HG02759 (cell line): ENCODE results near the gene VSTM2L.
A peak's percentile ranks its signal among the peaks of the same experiment; 100 is the strongest.
"Not testable (repeated sequence)": the region's sequence is repeated elsewhere in the genome, so short reads cannot be mapped to it uniquely, and the experiment has no call there.

Experiments used
- ATAC-seq: cut with Tn5 transposase; IDR thresholded peaks from one replicate; pipeline ENCODE4 v1.9.1; 2021; ENCODE audit warnings: mild to moderate bottlenecking, moderate library complexity; ENCODE audit not compliant: unreplicated experiment

The VSTM2L gene, protein sequence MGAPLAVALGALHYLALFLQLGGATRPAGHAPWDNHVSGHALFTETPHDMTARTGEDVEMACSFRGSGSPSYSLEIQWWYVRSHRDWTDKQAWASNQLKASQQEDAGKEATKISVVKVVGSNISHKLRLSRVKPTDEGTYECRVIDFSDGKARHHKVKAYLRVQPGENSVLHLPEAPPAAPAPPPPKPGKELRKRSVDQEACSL

DNA sequence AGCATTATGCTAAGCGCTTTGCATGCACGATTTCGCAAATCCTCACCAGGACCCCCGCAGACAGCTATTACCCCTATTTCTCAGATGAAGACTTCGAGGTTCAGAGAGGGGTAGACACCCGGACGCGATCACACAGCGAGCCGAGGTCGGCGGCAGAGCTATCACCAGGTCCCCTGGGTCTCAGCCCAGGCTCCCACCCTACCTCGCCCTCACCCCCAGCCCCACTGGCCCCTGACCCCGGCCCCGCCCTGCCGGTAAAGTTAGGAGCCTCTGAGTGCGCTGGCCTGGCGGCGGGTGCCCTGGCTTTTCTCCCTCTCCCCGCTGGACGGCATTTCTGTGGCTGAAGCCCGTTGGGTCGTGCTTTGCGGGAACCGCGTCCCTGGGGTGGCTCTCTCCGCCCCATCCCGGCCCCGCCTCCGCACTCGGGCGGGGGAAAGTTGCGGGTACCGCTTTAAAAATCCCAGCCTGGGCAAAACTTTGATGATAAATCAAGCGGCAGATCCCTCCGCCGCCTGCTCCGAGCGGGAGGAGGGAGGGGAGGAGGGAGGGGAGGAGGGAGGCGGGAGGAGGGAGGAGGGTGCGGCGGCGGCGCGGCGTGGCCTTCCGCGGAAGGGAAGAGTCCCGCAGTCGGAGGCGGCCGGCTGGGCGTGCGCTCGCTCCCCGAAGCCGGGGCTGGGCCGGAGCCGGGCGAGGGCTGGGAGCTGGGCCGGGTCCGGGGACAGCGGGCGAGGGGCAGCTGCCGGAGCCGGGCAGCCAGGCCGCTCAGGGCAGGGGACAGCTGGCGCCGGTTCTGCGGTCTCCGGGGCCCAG is at the start of gene VSTM2L:
Gene VSTM2L, plus strand, starts transcription at position 624 of the 810 bp plus-strand sequence. CDS start 224 bp downstream, outside the sequence.
- ATAC-seq, result no peak

DNA sequence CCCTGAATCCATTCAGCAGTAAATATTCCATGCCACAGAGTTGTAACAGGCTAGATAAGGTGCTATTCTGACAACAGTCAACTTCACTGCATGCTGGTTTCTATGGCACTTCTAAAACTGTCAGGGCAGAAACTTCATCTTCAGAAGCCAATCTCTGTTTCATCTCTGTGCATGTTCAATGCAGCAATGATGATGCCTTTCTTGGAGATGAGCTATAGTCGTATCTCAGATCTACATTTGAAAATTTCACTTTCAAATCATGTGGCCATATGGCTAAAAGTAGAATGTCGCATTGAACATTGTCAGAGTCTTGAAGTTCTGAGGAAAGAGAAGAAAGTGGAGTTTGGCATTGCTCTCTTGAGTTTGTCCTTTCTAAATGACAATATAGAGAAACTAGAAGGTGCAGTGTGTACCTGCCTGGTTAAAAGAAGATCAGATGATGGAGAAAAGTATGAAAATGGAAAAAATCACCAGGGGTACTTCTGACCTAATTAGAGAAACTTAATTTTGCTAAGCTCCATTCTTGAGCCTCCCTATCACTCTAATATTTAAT is 49.0 kb upstream of the VSTM2L start:
- ATAC-seq, result peak; percentile 64

DNA sequence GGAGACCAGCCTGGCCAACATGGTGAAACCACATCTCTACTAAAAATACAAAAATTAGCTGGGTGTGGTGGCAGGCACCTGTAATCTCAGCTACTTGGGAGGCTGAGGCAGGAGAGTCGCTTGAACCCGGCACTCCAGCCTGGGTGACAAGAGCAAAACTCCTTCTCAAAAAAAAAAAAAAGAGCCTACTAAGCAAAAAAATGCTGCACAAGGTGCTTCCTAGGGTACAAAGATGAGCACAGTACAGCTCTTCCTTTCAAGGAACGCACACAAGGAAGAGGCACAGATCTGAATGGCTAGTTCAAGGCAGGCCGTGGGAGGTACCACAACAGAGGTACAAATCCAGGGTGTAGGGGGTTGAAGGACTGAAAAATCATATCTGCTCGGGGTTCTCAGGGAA is 46.9 kb upstream of the VSTM2L start:
- not testable (repeated sequence) for ATAC-seq

DNA sequence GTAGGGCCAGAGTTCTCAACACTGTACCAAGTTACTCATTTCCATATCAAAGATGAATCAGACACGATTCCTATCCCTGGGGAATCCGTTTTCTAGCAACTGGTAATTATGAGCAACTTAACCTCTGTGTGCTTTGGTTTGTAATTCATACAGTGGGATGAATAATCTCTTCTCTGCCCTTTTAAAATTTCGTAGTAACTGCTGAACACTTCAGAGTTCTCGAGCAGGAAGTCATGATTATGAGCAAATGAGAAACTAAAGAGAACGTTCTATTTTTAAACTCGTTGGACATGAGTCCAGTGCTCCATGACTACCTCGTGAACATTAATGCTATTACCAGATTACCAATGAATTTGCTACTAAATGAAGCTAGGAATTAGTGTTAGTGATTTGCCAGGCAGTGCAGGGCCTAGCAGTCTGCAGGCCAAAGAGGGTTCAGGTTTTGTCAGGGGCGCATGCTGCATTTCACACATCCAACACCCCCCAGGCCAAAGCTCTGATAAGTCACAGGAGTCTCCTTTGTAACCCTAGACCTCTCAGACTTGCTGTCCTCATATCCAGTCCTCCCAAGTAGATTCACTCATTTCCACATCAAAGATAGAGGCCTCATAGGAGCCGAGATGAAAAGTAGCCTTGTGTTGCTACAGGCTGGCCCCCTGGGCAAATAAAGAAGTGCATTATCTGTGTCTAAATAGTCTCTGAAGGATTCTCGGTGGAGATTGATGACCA is 45.8 kb upstream of the VSTM2L start:
- no peak for ATAC-seq

DNA sequence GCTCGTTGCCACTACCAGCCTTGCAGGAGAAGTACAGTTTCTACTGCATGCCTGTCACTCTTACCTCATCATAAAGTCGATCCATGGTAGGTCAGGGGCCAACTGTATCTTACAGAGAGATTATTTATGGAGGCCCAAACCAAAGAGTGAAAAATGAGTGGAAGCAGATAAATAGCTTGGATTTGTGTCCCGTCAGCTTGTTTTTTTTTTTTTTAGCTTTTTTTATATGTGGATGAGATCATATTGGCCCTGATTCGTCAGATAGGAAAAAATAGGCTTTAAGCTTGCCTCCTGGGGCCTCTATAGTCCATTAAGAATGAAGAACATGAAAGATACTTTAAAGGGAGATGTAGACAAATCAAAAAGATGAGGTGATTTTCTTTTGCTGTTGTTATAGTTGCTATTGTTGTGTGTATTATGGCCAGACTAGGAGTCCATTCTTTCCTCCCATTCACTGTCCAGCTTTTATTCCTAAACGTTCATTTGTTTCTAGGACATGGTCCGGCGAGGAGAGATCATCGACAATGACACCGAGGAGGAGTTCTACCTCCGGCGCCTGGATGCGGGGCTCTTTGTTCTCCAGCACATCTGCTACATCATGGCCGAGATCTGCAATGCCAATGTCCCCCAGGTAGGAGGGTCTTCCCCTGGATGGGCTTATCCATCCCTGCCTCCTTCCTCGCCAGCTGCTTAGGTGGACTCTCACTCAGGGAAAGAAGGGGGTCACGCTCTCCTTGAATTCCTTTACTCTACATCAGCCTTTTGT is 43.3 kb upstream of the VSTM2L start:
- no peak for ATAC-seq

DNA sequence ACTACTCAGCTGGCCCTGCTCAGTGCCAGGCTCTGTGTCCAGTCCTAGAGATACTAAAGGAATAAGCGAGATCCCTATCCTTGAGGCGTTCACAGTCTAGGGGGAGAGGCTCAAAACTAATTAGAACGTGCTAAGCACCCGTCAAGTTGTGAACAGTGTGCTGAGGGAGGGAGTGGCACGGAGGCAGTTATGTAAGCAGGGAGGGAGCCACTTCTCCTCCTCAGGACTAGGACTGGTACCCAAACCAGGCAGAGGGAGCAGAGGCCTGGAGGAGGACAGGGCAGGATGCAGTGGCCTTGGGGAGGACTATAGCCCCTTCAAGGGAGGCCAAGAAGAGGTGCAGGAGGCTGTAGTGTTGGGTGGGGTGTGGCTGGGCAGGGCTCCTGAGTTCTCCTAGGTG is 39.6 kb upstream of the VSTM2L start:
- ATAC-seq, result no peak

DNA sequence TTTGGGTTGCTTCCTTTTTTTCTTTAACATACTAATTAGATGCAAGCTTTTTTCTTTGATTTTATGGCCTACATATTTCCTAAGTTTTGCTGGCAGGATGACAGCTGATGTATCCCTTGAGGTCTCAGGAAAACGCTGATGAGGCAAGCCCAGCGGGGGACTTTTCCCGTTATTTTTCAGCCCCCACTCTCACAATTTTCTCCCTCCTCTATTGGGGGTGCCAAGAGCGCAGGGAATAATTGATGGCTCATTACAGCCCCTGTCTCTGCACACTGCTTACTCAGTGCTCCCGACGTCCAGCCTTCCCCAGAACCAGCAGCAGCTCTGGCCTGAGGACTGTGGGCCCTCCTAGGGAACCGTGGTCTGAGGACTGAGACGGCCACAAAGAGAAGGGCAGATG is 38.6 kb upstream of the VSTM2L start:
- ATAC-seq, result no peak

DNA sequence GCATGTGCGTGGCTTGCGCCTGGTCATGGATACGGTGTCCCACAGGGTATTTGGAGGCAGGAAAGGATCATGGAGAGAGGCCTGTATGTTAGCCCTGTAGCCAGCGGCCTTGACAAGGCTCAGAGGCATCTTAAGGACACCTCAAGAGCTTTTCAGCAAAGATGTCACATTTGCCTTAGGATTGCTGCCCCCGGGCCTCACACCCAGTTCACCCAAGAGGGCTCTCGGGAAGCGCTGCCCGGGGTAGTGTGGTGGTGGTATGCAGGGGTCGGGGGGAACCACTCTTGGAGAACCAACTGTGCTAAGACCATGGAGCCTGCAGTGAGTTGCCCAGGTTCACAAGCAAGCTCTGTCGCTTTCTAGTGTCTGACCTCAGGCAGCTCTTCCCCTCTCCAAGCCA is 36.9 kb upstream of the VSTM2L start:
- ATAC-seq, result no peak

DNA sequence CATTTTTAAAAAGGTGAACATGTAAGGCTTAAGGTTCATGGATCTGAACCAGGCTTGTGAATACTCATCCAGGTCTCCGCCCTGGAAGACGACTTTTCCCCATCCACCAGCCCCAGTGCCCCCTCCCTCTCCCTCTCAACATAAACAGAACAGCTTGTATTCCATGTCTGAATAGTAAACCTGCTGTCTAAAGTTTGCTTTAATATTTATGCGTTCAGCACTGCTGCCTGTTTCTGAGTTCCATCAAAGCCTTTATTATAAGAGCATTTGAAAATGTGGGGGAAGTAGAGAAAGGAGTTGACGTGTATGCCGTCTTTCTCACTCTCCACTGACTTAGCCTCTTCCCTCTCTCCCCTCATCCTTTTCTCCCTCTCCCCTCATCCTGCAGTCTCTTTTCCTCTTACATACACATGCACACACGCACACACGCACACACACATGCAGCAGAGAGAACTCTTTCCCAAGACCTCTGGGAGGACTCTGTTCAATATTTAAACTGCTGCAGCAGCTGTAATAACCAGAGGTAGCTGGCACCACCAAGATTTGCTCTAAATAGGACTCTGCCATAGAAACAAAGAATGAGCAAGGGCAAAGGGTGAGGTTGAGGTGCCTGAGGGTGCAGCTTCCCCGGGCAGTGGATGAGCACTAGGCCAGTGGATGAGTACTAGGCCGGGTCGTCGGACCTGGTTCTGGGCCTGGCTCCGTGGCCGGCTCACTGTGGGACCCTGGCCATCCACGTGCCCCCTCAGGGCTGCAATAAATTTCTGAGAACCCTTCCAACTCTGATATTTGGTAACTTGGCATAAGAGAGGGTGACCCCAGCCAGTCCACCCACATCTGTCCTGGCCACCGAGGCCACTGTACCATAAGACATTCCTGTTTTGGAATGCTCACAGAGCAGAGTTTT is 35.4 kb upstream of the VSTM2L start:
- no peak for ATAC-seq

DNA sequence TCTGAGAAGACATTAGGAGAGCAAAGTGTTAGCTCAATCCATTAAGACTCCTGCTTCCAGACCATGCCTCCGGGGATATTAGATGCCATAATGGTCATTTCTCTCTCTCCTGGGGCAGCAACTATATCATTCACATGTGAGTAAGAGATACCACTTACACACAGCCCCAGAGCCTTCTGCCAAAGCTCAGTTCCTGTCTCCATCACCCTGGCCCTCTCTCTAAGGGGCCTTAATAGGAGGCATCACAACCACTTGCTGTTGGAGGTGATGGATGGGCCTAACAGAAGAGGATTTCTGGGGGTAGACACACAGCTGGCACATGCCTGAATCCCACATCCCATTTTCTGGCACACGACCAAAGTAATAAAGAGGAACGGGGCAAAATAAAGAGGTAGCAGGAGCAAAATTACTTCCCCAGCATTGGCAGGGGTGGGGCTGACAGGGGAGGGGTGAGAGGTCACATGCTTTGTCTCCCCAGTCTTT is 34.0 kb upstream of the VSTM2L start:
- ATAC-seq, result no peak

DNA sequence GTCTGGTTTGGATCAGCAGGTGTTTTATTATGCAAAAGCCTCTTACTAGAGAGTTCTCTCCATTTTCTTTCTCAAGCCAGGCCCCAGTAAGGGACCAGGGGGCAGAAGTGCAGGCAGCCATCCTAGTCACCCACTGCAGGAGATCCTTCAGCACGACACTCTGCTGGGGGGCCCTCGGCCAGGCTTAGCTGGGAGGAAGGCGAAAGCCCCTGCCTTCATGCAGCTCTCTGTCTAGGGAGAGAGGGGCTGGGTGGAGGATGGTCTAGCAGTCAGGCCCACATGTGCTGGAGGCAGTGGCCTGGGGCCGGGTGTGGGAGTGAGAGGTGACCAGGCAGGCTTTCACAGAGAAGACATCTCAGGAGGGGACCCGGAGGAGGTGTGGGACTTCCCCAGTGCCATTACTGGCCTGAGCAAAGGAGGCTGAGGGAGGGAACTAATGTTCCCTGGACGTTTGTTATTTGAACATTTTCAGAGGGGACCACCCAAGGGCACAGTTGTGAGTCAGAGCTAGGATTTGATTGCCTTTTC is 33.5 kb upstream of the VSTM2L start:
- ATAC-seq, result no peak

DNA sequence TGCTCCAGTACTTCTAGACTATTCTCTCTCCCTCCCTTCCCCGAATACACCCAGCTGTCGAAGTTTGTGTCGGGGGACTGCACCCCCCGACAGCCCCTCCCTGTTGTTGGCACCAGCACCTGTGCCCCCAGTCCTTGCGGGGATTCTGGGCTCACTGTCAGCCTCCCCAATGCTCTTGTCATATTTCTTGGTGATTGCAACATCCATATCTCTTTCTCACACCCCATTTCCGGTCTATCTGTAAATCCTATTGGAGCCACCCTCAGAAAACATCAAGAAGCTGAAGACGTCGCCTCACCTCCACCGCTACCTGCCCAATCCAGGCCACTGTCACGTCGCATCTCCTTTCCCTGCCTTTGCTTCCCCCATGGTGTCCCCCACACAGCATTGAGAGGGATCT is 32.6 kb upstream of the VSTM2L start:
- ATAC-seq, result no peak

DNA sequence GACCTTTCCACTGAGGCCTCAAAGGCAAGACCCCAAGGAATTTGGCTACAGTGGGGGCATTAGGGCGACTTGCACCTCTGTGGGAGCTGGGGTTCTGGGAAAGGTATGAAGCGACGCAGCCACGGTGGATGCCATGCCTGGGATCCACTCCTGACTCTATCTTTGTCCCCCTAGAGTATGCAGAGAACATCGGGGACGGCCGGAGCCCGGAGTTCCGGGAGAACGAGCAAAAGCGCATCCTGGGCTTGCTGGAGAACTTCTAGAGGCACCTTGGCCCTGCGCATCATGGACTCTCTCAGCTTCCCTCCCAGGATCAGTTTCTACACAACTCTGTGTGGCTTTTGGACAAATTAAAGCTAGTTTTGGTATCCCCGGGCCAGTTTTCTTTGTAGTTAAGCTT is 31.2 kb upstream of the VSTM2L start:
- ATAC-seq, result no peak

DNA sequence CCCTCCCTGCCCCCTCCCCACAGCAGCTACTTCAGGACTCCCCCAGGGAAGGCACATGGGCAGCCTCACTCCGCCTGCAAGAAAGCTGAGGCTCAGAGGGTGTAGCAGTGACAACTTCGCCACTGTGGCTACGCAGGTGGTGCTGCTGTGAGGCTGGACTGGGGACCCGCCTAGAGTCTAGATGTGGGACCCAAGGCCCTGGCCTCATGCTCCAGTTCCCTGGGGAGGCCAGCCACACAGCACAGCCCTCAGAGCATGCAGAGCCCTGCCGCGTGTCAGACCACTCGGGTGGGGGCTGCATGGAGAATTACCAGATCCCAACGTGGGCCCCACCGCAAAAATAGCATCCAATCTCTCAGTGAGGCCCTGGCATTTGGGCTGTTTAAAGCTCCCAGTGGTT is 30.8 kb upstream of the VSTM2L start:
- ATAC-seq, result no peak

DNA sequence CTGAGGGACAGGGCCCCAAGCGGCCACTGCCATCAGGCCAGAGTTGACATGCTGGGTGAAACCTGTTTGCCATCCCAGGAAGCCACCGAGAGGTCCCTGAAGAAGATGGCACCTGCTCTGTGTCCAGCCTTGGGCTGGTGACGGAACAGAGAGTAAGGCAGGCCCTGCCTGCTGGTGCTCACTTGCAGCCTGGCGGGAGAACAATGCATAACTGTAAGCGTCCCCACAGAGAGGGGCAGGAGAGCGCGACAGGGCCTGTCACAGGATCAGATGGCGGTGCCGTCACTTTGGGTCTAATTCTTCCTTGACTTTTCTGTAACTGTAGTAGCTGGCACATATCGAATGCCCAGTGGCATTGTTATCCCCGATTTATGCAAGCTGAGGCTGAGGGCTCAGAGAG is 29.0 kb upstream of the VSTM2L start:
- ATAC-seq, result no peak

DNA sequence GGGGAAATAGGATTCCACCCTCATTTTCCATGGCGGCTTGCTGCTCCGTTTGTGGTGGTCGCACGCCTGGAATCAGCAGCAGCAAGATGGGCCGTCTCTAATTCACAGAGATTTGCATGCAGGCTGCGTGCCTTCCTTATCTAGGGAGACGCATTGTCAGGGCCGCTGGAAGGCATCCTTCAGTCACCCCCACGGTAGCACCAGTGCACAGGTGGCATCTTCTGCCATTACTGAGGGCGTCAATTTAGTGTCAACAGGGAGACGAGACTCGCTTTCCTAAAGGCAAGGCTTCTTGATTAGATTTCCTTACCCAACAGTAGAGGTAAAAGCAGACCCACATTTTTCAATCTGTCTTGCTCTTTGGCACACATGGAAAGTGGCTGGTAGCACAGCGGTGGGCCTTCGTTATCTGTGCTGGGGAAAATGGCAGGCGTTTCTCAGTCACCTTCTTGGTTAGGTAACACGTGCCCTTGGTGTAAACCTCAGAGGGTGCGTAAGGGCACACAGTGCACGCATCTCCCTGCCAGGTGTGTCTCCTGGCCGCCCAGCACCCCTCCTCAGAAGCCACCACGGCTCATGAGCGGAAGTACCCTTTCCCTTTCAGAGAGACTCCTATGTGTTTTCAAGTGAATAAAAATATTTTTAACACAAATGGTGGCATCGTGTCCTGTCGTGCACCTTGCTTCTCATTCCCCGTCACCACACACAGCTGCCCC is 27.3 kb upstream of the VSTM2L start:
- no peak for ATAC-seq

DNA sequence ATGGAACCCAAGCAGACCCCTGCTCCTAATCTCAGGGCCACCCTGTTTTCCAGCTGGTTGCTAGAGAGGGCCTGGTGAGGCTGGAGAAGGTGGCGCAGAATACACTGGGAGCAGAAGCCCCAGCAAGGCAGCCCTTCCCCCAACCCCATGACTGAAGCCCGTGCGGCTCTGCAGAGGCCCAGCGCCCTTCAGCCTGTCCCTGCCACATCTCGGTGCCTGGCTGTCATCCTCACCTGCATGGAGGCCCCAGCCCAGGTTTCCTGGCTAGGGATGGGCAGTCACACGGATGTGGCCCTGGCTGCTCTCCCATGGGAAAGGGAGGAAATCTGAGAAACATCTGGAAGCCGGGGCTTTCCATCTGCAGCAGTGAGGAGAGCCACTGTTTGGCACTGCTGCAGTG is 26.1 kb upstream of the VSTM2L start:
- ATAC-seq, result no peak

DNA sequence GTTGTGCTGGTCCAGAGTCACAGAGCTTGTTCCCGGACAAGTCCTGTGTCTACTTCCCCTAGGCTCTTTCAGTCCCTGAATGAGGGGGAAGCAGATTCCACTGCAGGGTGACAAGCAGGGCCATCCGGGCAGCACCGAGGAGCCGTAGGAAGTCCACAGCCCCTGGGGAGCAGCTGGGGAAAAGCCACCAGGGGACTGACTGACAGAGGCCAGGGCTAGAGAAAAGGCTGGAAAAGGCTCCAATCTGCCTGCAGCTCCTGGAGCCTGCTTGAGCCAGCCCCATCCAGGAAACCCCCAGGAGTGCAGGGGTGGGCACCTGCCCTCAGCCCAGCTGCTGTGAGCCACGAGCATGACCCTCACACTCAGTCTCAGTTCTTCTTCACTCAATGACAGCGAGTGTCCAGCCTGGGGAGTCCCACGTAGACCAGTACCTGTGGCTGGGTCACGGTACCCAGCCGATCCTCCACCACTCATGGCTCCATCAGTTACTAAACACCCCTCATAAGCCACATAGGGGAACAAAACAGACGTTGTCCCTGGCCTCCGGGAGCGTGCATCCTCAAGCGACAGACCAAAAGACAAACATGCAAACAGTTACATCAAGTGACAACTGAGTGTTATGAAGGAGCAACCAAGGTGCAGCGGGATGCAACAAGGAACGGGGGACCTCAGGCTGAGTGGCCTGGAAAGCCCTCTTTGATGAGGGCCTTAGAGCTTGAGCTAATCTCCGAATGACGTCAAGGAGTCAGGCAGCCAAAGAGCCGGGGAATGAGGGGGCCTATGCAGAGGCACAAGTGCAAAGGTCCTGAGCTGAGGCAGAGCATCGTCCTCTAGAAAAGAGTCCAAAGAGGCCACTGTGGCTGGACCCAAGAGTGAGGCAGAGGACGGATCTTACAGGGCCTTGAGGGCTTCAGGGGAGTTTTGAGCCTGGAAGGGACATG is 24.8 kb upstream of the VSTM2L start:
- no peak for ATAC-seq
